Measurements from ENCODE around the gene MAGI2.

The MAGI2 gene

DNA sequence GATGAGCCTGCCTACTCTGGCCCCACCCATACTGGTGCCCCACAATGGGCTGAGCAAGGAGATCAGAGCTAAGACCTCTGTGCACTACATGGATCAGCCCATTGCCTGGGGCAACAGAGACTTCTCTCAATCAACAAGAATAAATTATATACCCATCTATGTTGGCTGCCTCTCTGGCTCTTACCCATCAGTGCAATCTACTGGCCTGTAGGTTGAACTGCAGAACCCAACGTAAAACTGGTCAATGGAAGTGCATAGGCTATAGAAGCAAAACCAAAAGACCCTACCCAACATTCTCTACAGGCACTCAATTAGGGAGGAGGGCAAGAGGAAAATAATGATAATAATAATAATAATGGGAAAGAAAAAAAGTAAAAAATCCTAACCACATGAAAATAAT lies 574.3 kb downstream of the MAGI2 start:
- no peak for DNase-seq

- DNase-seq, result no peak
These were observed 580.4 kb downstream of the MAGI2 start for GRCh38 chr7:78873117-78873516.

GRCh38 chr7:78864339-78864738 lies 589.1 kb downstream of the MAGI2 start:
- no peak for DNase-seq

GRCh38 chr7:78863281-78863680 lies 590.2 kb downstream of the MAGI2 start:
- DNase-seq, result no peak

DNA sequence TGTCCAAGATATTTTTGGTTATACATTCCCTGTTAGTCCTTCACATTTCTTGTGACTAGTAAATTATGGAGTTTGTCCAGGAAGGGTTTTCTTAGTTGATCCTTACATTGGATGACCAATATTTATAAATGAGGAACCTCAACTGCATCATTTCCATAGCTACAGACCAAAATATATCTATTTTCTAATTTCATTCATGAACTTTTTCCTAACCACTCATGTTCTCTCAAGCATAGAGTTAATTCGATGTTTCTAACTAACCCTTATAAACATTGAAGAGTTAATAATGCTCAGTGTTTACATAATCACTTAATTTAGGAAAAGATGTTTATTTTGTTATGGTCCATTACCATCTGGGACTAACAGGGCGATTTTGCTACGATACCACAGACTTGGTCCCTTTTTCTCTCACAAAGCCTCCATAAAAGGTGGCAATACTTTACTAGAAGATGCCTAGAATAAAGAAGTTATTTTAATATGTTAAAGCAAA lies 591.0 kb downstream of the MAGI2 start:
- no peak for DNase-seq

- no peak for DNase-seq
These were observed 600.5 kb downstream of the MAGI2 start for GRCh38 chr7:78852951-78853350.

DNA sequence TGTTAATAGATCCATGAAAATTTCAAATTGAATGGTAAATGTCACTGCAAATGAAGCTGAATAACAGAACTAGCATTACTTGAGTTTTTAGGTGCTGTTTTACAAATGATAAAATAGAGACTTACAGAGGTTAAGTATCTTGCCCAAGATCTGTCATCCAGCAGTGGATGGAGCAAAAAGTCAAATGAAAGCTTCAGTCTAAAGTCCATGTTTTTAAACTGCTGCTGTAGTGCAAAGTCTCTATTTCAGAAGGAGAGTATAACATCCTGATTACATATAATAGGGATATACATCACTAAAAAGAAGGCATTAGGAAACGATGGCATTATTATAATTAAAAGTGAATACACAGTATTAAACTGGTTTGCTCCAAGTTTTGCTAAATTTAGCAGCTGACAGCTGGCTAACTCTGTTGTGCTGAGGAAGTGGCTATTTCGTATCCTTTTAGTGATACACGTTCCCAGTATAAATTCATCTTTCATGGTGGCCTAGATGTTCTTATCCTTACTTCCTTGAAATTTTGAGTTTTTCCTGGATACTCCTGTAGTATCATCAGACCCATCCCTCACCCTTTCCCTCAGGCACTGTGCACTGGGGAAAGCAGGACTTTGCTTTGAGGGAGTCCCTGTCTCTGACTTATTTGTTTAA lies 603.2 kb downstream of the MAGI2 start:
- no peak for DNase-seq

GRCh38 chr7:78845155-78845554 lies 608.3 kb downstream of the MAGI2 start:
- DNase-seq, result no peak

DNA sequence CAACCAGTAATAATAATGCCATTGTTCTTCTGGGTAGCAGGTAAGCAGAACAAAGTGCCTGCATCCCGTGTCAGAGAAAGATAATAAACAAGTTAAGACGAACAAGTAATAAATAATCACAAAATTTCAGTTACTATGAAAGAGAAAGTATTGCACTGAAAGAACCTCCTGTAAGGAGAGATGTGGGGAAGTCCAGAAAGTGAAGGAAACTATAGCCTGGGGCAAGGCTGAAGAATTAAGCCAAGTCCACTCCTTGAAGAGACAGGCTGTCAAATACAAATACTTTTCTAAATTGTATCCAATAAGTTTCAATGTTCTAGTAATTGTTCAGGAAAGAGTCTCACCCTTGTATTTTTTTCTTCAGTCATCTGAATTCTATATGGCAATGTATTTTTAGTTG lies 611.4 kb downstream of the MAGI2 start:
- DNase-seq, result no peak

DNA sequence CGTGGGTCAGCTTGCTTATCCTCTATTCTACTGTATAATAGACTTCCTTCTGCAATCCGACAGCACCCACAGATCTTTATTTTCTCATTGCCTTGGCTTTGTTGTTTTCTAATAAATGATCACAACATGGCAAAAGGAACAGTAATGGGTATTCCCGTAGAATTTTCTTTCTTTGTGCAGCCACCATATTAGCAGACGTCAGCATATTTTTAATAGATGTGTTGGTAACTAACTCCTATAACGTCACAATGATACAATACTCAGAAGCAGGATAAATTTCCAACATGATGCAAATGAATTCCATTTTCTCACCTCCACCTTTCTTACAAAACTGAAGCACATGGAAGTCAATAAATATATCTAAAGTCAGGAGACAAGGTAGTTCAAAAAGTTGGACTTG lies 617.6 kb downstream of the MAGI2 start:
- DNase-seq, result no peak

GRCh38 chr7:78828317-78828716 lies 625.1 kb downstream of the MAGI2 start:
- DNase-seq, result no peak

DNA sequence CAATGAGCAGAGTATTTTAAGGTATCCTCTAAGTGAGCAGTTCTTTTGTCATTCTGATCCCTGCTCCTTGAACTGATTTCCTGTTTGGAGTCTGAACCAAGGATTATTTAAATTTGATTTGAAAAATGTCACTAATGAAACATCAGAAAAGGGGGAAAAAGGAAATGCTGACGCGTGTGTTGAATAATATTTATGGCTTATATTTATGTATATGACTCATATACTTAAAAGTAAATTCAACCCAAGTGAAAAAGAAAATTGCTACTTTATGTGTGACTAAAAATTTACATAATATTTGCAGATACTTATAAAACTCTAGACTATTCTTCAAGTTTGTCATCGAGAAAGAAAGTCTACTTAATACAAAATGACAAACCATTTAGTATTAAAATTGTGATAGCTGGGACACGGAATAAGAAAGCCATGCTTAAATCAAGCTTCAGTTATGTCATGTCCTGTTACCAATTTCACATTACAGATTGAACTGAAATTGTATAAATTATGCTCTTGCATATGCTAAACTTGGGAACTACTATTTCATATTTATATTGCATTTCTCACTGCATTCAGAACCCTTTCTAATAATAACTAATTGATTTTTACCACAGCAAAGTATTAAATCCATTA lies 649.9 kb downstream of the MAGI2 start:
- no peak for DNase-seq

DNA sequence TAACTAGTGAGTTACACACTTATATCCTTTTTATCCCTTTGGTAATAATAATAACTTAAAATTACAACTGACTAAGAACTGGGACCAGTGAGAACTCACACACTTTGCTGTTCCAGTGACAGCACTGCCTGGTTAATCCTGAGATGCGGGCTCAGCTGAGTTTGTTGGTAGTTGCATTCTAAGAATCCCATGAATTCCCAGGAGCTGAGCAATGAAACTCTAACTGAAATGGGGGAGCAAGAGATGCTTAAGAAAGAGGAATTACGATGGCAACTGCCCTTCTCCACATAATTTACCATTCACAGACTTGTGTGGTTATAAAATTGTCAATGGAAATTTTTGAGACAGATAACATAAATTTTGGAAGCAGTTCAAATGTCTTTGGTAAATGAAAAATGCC lies 659.4 kb downstream of the MAGI2 start:
- DNase-seq, result no peak

- no peak for DNase-seq
These were observed 660.8 kb downstream of the MAGI2 start for GRCh38 chr7:78792624-78793023.

DNA sequence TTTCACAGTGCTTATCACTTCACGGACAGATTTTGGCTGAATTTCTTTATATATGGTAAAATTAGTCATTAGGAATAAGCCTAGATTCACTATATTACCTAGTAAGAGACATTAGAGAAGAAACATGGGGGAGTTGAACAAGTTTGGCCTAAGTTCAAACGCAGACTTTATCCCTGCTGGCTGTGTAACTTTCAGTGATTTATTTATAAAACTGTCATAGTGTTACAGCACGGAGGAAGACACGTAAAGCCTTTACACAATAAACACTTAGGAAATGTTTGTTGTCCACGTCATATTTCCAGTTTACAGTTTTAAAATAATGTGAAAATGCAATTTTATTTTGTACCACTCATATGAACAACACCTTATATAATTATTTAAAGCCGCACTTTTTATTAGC lies 661.5 kb downstream of the MAGI2 start:
- DNase-seq, result no peak

- DNase-seq, result no peak
These were observed 665.0 kb downstream of the MAGI2 start for GRCh38 chr7:78788464-78788863.

- DNase-seq, result no peak
These were observed 665.6 kb downstream of the MAGI2 start for GRCh38 chr7:78787854-78788253.

- DNase-seq, result no peak
These were observed 667.4 kb downstream of the MAGI2 start for GRCh38 chr7:78786055-78786454.

GRCh38 chr7:78783179-78783962 lies 670.1 kb downstream of the MAGI2 start:
- DNase-seq, result no peak

- no peak for DNase-seq
These were observed 672.9 kb downstream of the MAGI2 start for GRCh38 chr7:78780560-78780959.

GRCh38 chr7:78779788-78780187 lies 673.7 kb downstream of the MAGI2 start:
- DNase-seq, result no peak

GRCh38 chr7:78777829-78778228 lies 675.6 kb downstream of the MAGI2 start:
- no peak for DNase-seq

DNA sequence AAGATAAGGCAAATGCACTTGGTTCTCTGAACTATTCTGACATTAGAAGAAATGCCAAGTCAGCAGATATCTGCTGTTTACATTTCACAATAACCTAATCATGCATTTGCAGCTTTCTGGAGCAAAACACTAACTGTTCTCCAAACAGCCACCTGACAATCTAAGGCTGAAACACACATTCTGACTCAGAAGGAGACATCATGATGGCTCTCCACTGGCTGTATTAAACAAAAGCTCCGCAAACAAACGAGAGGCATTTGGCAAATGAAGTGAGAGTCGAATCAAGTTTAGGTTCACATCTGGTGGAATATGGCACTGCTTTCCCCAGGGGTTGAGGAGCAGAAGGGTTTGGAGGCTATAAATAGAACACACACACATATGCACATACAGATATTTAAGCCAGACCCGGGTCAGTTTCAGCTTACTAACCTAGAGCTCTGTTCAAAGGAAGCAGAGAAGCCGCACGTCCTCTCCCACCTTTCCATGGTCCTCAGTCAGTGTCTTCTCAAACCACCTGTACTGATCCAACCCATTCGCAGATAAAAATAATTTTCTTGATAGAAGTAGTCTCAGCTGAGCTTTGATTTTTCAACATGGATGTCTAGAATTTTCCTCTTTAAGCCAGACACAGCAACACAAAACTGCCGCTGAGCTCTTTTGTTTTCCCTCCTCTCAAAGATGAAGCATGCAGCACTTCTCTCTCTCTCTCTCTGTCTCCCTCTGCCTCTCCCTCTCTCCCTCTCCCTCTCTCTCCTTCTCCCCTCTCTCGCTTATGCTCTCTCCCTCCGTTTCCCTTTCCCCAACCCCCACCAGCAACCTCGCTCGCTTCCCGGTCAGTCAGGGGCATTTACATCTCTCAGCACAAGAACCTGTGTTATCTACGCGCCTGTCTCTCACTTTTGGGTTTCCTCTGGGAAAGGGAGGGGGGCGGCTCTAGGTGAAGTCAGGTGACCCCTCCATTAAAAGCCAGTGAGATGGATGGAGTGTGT lies 682.8 kb downstream of the MAGI2 start:
- DNase-seq, result peak; percentile 42
